Measurements from ENCODE around the gene TTLL11. TPM values are rescaled to one million over a fixed set of nuclear protein-coding genes. Genes with fewer than 3 reads are reported as not detected.

The TTLL11 gene
- total and polyA plus RNA-seq, 4 donors, result 3.6 to 7.8 (median 5.9) TPM

DNA sequence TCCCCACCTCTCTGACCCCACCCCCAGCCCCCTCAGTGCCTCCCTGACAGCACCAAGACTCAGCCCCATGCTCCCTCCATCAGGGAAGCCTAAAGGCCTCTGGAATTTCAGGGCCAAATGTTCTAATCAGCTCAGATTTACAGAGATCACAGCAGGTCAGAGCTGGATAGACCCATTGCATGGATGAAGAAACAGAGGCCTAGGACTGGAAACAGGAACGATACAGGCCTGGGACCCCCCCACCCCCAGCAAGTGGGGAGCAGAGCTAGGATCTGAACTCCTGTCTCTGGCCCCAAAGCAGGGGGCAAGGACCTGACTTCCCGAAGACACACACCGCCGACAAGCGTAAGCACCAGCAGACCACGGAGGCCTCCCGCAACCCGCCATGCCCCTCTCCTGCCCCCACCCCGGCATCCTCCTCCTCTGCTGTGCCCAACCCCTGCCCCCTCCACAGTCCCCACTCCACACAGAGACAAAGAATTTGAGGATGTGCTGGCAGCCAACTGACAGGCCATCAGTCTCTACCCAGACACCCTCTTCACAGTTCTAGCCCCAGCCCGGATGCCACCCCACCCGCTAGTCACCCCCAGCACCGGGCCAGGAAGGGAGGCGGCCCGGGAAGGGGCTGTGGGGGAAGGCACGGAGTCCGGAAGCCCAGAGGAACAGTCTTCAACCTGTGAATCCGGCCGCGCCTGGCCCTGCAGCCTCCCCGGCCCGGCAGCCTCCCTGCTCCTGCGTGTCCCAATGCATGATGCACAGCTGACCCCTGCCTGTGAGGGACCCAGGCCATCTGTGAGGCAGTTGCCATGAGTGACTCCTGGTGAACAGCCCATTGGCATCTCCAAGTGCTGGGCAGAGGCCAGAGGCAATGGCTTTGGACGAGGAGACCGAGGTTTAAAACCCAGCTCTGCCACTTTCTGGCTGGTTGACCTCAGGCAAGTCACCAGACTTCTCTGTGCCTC lies 35.2 kb upstream of the TTLL11 start:
- no peak overlapping the region for H3K9ac ChIP-seq (ENCODE audit: insufficient read depth in 1 of 2, low read length in 2 of 2)
- no peak for TF ChIP-seq CTCF (IDR thresholded peaks at IDR 0.05; ENCODE audit: control extremely low read depth, extremely low read depth)
- H3K27me3 ChIP-seq (ENCODE audit: control insufficient read depth in 3 of 3, insufficient read depth in 3 of 3, low read length in 2 of 3), result peaks cover 0 to 21% (median 17%) of the 10 kb centered on the region in 3 donors
- H3K36me3 ChIP-seq (ENCODE audit: control insufficient read depth in 4 of 4, insufficient read depth in 4 of 4, low read length in 4 of 4), result no peaks in the 10 kb centered on the region
- ATAC-seq (ENCODE audit: insufficient read depth, low FRiP score) (no peak), DNase-seq (peak in 1 of 3 donors; percentile 48)
- H3K27ac ChIP-seq (ENCODE audit: low read depth in 1 of 2, low read length in 1 of 2), result no peak overlapping the region
- 56 to 65% methylated on average over 24 of the region's 24 CpGs for WGBS, 2 donors
- H3K4me3 ChIP-seq, result no peak overlapping the region
- no peaks in the 10 kb centered on the region for H3K9me3 ChIP-seq (ENCODE audit: control insufficient read depth in 4 of 4, insufficient read depth in 3 of 4, low read length in 3 of 4)
- peaks cover 0 to 19% (median 15%) of the 10 kb centered on the region in 5 donors for H3K4me1 ChIP-seq (ENCODE audit: control insufficient read depth in 5 of 5, insufficient read depth in 5 of 5, low read length in 5 of 5)

GRCh38 chr9:122127396-122127798 lies 34.3 kb upstream of the TTLL11 start:
- 68 to 86% methylated on average over 10 of the region's 10 CpGs for WGBS, 2 donors
- Histone ChIP-seq H3K4me3 (no peak overlapping the region), H3K9me3 (ENCODE audit: control insufficient read depth in 4 of 4, insufficient read depth in 3 of 4, low read length in 3 of 4) (no peaks in the 10 kb centered on the region), H3K27ac (ENCODE audit: low read depth in 1 of 2, low read length in 1 of 2) (no peak overlapping the region), H3K36me3 (ENCODE audit: control insufficient read depth in 4 of 4, insufficient read depth in 4 of 4, low read length in 4 of 4) (no peaks in the 10 kb centered on the region), H3K4me1 (ENCODE audit: control insufficient read depth in 5 of 5, insufficient read depth in 5 of 5, low read length in 5 of 5) (peaks cover 0 to 19% (median 15%) of the 10 kb centered on the region in 5 donors), H3K9ac (ENCODE audit: insufficient read depth in 1 of 2, low read length in 2 of 2) (no peak overlapping the region), H3K27me3 (ENCODE audit: control insufficient read depth in 3 of 3, insufficient read depth in 3 of 3, low read length in 2 of 3) (peaks cover 0 to 21% (median 17%) of the 10 kb centered on the region in 3 donors)
- no peak for ATAC-seq (ENCODE audit: insufficient read depth, low FRiP score)
- DNase-seq, result no peak
- no peak for TF ChIP-seq CTCF (IDR thresholded peaks at IDR 0.05; ENCODE audit: control extremely low read depth, extremely low read depth)

- Histone ChIP-seq H3K36me3 (ENCODE audit: control insufficient read depth in 4 of 4, insufficient read depth in 4 of 4, low read length in 4 of 4) (no peaks in the 10 kb centered on the region), H3K4me3 (no peak overlapping the region), H3K4me1 (ENCODE audit: control insufficient read depth in 5 of 5, insufficient read depth in 5 of 5, low read length in 5 of 5) (peaks cover 0 to 19% (median 14%) of the 10 kb centered on the region in 5 donors), H3K9me3 (ENCODE audit: control insufficient read depth in 4 of 4, insufficient read depth in 3 of 4, low read length in 3 of 4) (no peaks in the 10 kb centered on the region), H3K9ac (ENCODE audit: insufficient read depth in 1 of 2, low read length in 2 of 2) (no peak overlapping the region), H3K27ac (ENCODE audit: low read depth in 1 of 2, low read length in 1 of 2) (peak overlapping the region in 1 of 2 donors; percentile 5), H3K27me3 (ENCODE audit: control insufficient read depth in 3 of 3, insufficient read depth in 3 of 3, low read length in 2 of 3) (peaks cover 0 to 21% (median 14%) of the 10 kb centered on the region in 3 donors)
- no peak for TF ChIP-seq CTCF (IDR thresholded peaks at IDR 0.05; ENCODE audit: control extremely low read depth, extremely low read depth)
- no peak for DNase-seq
- no peak for ATAC-seq (ENCODE audit: insufficient read depth, low FRiP score)
- WGBS, 2 donors, result 5 to 9% methylated on average over 62 to 64 of the region's 64 CpGs
These were observed 33.5 kb upstream of the TTLL11 start for GRCh38 chr9:122126331-122127261.
